Neuronal stem cell (in vitro differentiated cells): ENCODE results near the gene PRRX1.

ENCODE experiments used
- DNase-seq: peaks from one replicate; pipeline ENCODE4 v3.0.0-alpha.2; 2013; ENCODE audit warnings: low spot score
- H2AFZ ChIP-seq: one replicate; pipeline ENCODE4 v1.6.1; 2013; ENCODE audit warnings: mild to moderate bottlenecking, low read length, inconsistent platforms
- H2AK5ac ChIP-seq: 2 replicates; pipeline ENCODE4 v1.6.1; 2013; ENCODE audit warnings: low read depth, mild to moderate bottlenecking, inconsistent platforms, low read length, moderate library complexity, mixed read lengths
- H2BK120ac ChIP-seq: 2 replicates; pipeline ENCODE4 v1.6.1; 2013; ENCODE audit warnings: low read depth, mild to moderate bottlenecking, inconsistent platforms, low read length, moderate library complexity, mixed read lengths
- H2BK12ac ChIP-seq: one replicate; pipeline ENCODE4 v1.6.1; 2013; ENCODE audit warnings: low read length, inconsistent platforms
- H2BK15ac ChIP-seq: 2 replicates; pipeline ENCODE4 v1.6.1; 2013; ENCODE audit warnings: mild to moderate bottlenecking, low read length, inconsistent platforms, mixed read lengths
- H2BK5ac ChIP-seq: one replicate; pipeline ENCODE4 v1.6.1; 2013; ENCODE audit warnings: inconsistent platforms, mild to moderate bottlenecking, low read length, moderate library complexity
- H3K14ac ChIP-seq: one replicate; pipeline ENCODE4 v1.6.1; 2013; ENCODE audit warnings: low read length, inconsistent platforms
- H3K18ac ChIP-seq: 2 replicates; pipeline ENCODE4 v1.6.1; 2013; ENCODE audit warnings: low read length, inconsistent platforms
- H3K23ac ChIP-seq: 2 replicates; pipeline ENCODE4 v1.6.1; 2013; ENCODE audit warnings: low read depth, mild to moderate bottlenecking, mixed read lengths, low read length, inconsistent platforms; ENCODE audit not compliant: poor library complexity
- H3K27ac ChIP-seq: replicated peaks from 3 replicates; pipeline ENCODE4 v1.5.1; 2013; ENCODE audit warnings: low read length, inconsistent platforms
- H3K27me3 ChIP-seq, 3 experiments: 2 replicates each; pipeline ENCODE4 v1.6.1; 2013; ENCODE audit warnings: low read length in 3 of 3, mild to moderate bottlenecking in 2 of 3, inconsistent platforms in 1 of 3, low read depth in 1 of 3, mixed read lengths in 1 of 3, moderate library complexity in 1 of 3; ENCODE audit not compliant: control insufficient read depth in 3 of 3, insufficient read depth in 3 of 3
- H3K36me3 ChIP-seq, 2 donors: replicated peaks in 1 of 2; 2 replicates each; pipeline ENCODE4 v1.6.1; 2013; ENCODE audit warnings: low read length in 2 of 2; ENCODE audit not compliant: control insufficient read depth in 2 of 2, insufficient read depth in 2 of 2
- H3K4ac ChIP-seq: 2 replicates; pipeline ENCODE4 v1.6.1; 2013; ENCODE audit warnings: inconsistent platforms, mild to moderate bottlenecking, low read length, moderate library complexity
- H3K4me1 ChIP-seq, 2 donors: 1 replicate in 1 of 2; 2 replicates in 1 of 2; pipeline ENCODE4 v1.6.1; 2013; ENCODE audit warnings: low read length in 2 of 2, low read depth in 1 of 2; ENCODE audit not compliant: control insufficient read depth in 2 of 2, insufficient read depth in 1 of 2
- H3K4me2 ChIP-seq: one replicate; pipeline ENCODE4 v1.6.1; 2013; ENCODE audit warnings: mild to moderate bottlenecking, low read length, inconsistent platforms; ENCODE audit not compliant: insufficient read depth, poor library complexity, severe bottlenecking
- H3K4me3 ChIP-seq, 2 donors: 2 replicates each; pipeline ENCODE4 v1.5.1; 2013; ENCODE audit warnings: low read length in 2 of 2, mild to moderate bottlenecking in 2 of 2, inconsistent platforms in 1 of 2, moderate library complexity in 1 of 2
- H3K79me1 ChIP-seq: one replicate; pipeline ENCODE4 v1.6.1; 2013; ENCODE audit warnings: low read depth, mild to moderate bottlenecking, inconsistent platforms, low read length, moderate library complexity
- H3K9ac ChIP-seq: one replicate; pipeline ENCODE4 v1.6.1; 2013; ENCODE audit warnings: mild to moderate bottlenecking, low read depth, low read length, inconsistent platforms; ENCODE audit not compliant: poor library complexity
- H3K9me3 ChIP-seq, 2 donors: replicated peaks in 1 of 2; 2 replicates each; pipeline versions ENCODE3 to v1.6.1; 2013; ENCODE audit warnings: low read length in 2 of 2, mild to moderate bottlenecking in 2 of 2, inconsistent platforms in 1 of 2, low read depth in 1 of 2, mixed read lengths in 1 of 2, moderate library complexity in 1 of 2; ENCODE audit not compliant: control insufficient read depth in 2 of 2, insufficient read depth in 1 of 2
- H4K8ac ChIP-seq: one replicate; pipeline ENCODE4 v1.6.1; 2013; ENCODE audit warnings: low read depth, mild to moderate bottlenecking, inconsistent platforms, low read length, moderate library complexity
- H4K91ac ChIP-seq: one replicate; pipeline ENCODE4 v1.6.1; 2013; ENCODE audit warnings: low read length, low read depth, mild to moderate bottlenecking, inconsistent platforms; ENCODE audit not compliant: poor library complexity
- WGBS, 2 donors: extraction: QIAGEN DNeasy Blood & Tissue Kit; methylation state at CpG; one replicate each; pipeline ENCODE4 v1.1.7; 2013; ENCODE audit warnings: missing lambda C conversion rate in 2 of 2, mixed read lengths in 1 of 2; ENCODE audit not compliant: insufficient read length in 2 of 2, insufficient replicate concordance in 1 of 2; ENCODE audit errors: extremely low coverage in 2 of 2; 5-methylcytosine and 5-hydroxymethylcytosine counted together

The PRRX1 gene

GRCh38 chr1:170619241-170620028 lies 44.5 kb upstream of the PRRX1 start:
- Histone ChIP-seq H3K36me3 (no peaks in the 10 kb centered on the region), H4K91ac (no peak overlapping the region), H3K23ac (no peak overlapping the region), H3K9ac (no peak overlapping the region), H2BK120ac (no peak overlapping the region), H3K14ac (no peak overlapping the region), H3K27me3 (no peaks in the 10 kb centered on the region), H4K8ac (no peak overlapping the region), H3K79me1 (no peaks in the 10 kb centered on the region), H2AFZ (peak overlapping the region; percentile 66), H2BK12ac (no peak overlapping the region), H3K4me2 (no peak overlapping the region), H3K9me3 (no peaks in the 10 kb centered on the region), H3K4ac (no peak overlapping the region), H2BK15ac (no peak overlapping the region), H3K27ac (no peak overlapping the region), H3K4me1 (no peaks in the 10 kb centered on the region), H2BK5ac (no peak overlapping the region), H2AK5ac (no peak overlapping the region), H3K18ac (no peak overlapping the region), H3K4me3 (no peak overlapping the region)
- WGBS, 2 donors = no CpG with 5 or more reads among the region's 7 CpGs
- no peak for DNase-seq

- Histone ChIP-seq H4K8ac (no peak overlapping the region), H2BK15ac (no peak overlapping the region), H3K36me3 (no peaks in the 10 kb centered on the region), H3K4ac (no peak overlapping the region), H3K9ac (no peak overlapping the region), H3K79me1 (no peaks in the 10 kb centered on the region), H3K4me2 (no peak overlapping the region), H2BK5ac (no peak overlapping the region), H2BK12ac (no peak overlapping the region), H2BK120ac (no peak overlapping the region), H3K4me1 (no peaks in the 10 kb centered on the region), H3K27me3 (no peaks in the 10 kb centered on the region), H3K23ac (no peak overlapping the region), H3K14ac (no peak overlapping the region), H3K9me3 (no peaks in the 10 kb centered on the region), H3K4me3 (no peak overlapping the region), H3K18ac (no peak overlapping the region), H2AK5ac (no peak overlapping the region), H4K91ac (no peak overlapping the region), H3K27ac (no peak overlapping the region), H2AFZ (no peak overlapping the region)
- no peak for DNase-seq
These were observed 43.8 kb upstream of the PRRX1 start for GRCh38 chr1:170620164-170620563.

- H4K8ac ChIP-seq = no peak overlapping the region
- H2AK5ac ChIP-seq = no peak overlapping the region
- no peak overlapping the region for H2AFZ ChIP-seq
- H2BK15ac ChIP-seq = no peak overlapping the region
- H3K27ac ChIP-seq = no peak overlapping the region
- no peak overlapping the region for H3K9ac ChIP-seq
- H2BK12ac ChIP-seq = no peak overlapping the region
- H3K4me1 ChIP-seq = no peaks in the 10 kb centered on the region
- no peak overlapping the region for H3K4me2 ChIP-seq
- no CpG with 5 or more reads among the region's 2 CpGs for WGBS, 2 donors
- no peak overlapping the region for H3K23ac ChIP-seq
- H3K4me3 ChIP-seq = no peak overlapping the region
- no peaks in the 10 kb centered on the region for H3K36me3 ChIP-seq
- H3K14ac ChIP-seq = no peak overlapping the region
- no peak for DNase-seq
- H3K79me1 ChIP-seq = no peaks in the 10 kb centered on the region
- no peak overlapping the region for H2BK5ac ChIP-seq
- no peak overlapping the region for H4K91ac ChIP-seq
- H3K27me3 ChIP-seq = no peaks in the 10 kb centered on the region
- H3K18ac ChIP-seq = no peak overlapping the region
- no peak overlapping the region for H2BK120ac ChIP-seq
- H3K9me3 ChIP-seq = no peaks in the 10 kb centered on the region
- H3K4ac ChIP-seq = no peak overlapping the region
These were observed 40.8 kb upstream of the PRRX1 start for GRCh38 chr1:170623171-170623570.

- Histone ChIP-seq H3K9ac (no peak overlapping the region), H3K9me3 (no peaks in the 10 kb centered on the region), H2BK12ac (no peak overlapping the region), H2BK120ac (no peak overlapping the region), H3K18ac (no peak overlapping the region), H2BK15ac (no peak overlapping the region), H3K4me3 (no peak overlapping the region), H3K27ac (no peak overlapping the region), H2BK5ac (no peak overlapping the region), H3K4me2 (no peak overlapping the region), H3K79me1 (no peaks in the 10 kb centered on the region), H3K36me3 (no peaks in the 10 kb centered on the region), H3K4me1 (no peaks in the 10 kb centered on the region), H2AK5ac (no peak overlapping the region), H3K4ac (no peak overlapping the region), H3K14ac (no peak overlapping the region), H4K8ac (no peak overlapping the region), H3K27me3 (no peaks in the 10 kb centered on the region), H4K91ac (no peak overlapping the region), H2AFZ (no peak overlapping the region), H3K23ac (no peak overlapping the region)
- no peak for DNase-seq
- WGBS, 2 donors = no CpG with 5 or more reads among the region's 2 CpGs
These were observed 39.8 kb upstream of the PRRX1 start for GRCh38 chr1:170624146-170624545.
